Spleen (tissue), 11 donors: ENCODE measurements around the gene CPTP. TPM values are rescaled to one million over a fixed set of nuclear protein-coding genes. Genes with fewer than 3 reads are reported as not detected.
"Not testable (repeated sequence)": the region's sequence is repeated elsewhere in the genome, so short reads cannot be mapped to it uniquely, and the experiment has no call there.

Source experiments
- DNase-seq: peaks from one replicate; pipeline ENCODE4 v3.0.0-alpha.2; 2020
- H3K27ac ChIP-seq, 8 donors: fragments of 200-600 bp; sonication (generic) in 7 of 8; 1 replicate in 4 of 8; 2 replicates in 4 of 8; pipeline versions ENCODE4 v1.5.0 to v1.8.0; 2016 to 2021; ENCODE audit warnings: inconsistent platforms in 4 of 8, mild to moderate bottlenecking in 4 of 8, moderate library complexity in 1 of 8
- H3K27me3 ChIP-seq, 7 donors: fragments of 200-600 bp; sonication (generic) in 6 of 7; replicated peaks in 1 of 7; 1 replicate in 4 of 7; 2 replicates in 3 of 7; pipeline versions ENCODE4 v1.5.0 to v1.8.0; 2016 to 2021; ENCODE audit warnings: inconsistent platforms in 3 of 7, mild to moderate bottlenecking in 1 of 7
- H3K36me3 ChIP-seq, 6 donors: fragments of 200-600 bp; sonication (generic) in 5 of 6; 1 replicate in 4 of 6; 2 replicates in 2 of 6; pipeline versions ENCODE4 v1.5.0 to v1.8.0; 2016 to 2021; ENCODE audit warnings: inconsistent platforms in 2 of 6
- H3K4me1 ChIP-seq, 6 donors: fragments of 200-600 bp; sonication (generic) in 5 of 6; 1 replicate in 3 of 6; 2 replicates in 3 of 6; pipeline versions ENCODE4 v1.5.0 to v1.8.0; 2016 to 2021; ENCODE audit warnings: inconsistent platforms in 3 of 6
- H3K4me3 ChIP-seq, 8 donors: fragments of 200-600 bp; sonication (generic) in 7 of 8; 1 replicate in 4 of 8; 2 replicates in 4 of 8; pipeline versions ENCODE4 v1.5.0 to v1.8.0; 2016 to 2021; ENCODE audit warnings: inconsistent platforms in 4 of 8, mild to moderate bottlenecking in 4 of 8, moderate library complexity in 2 of 8
- H3K9me3 ChIP-seq, 8 donors: fragments of 200-600 bp; sonication (generic) in 7 of 8; 1 replicate in 4 of 8; 2 replicates in 4 of 8; pipeline versions ENCODE4 v1.5.0 to v1.8.0; 2016 to 2021; ENCODE audit warnings: inconsistent platforms in 4 of 8
- CTCF ChIP-seq, 11 experiments: fragments of 200-600 bp in 7 of 11; fragments of 450-650 bp in 4 of 11; sonication (generic) in 4 of 11; IDR thresholded peaks in 8 of 11; conservative IDR thresholded peaks in 3 of 11; 1 replicate in 7 of 11; 2 replicates in 4 of 11; pipeline versions ENCODE4 v1.4.0 to v1.8.0; 2016 to 2021; ENCODE audit warnings: antibody characterized with exemption in 11 of 11, inconsistent platforms in 4 of 11, mild to moderate bottlenecking in 1 of 11
- POLR2A ChIP-seq, 3 donors: fragments of 450-650 bp; IDR thresholded peaks; one replicate each; pipeline ENCODE4 v1.5.1; 2017; ENCODE audit warnings: antibody characterized with exemption in 3 of 3, mild to moderate bottlenecking in 1 of 3
- POLR2AphosphoS5 ChIP-seq, 3 donors: sonication (generic); formaldehyde crosslinking; IDR thresholded peaks; one replicate each; pipeline ENCODE4 v1.5.1; 2017; ENCODE audit warnings: antibody characterized with exemption in 3 of 3
- WGBS, 5 donors: extraction: QIAGEN DNeasy Blood & Tissue Kit in 3 of 5; methylation state at CpG; one replicate each; pipeline versions ENCODE4 v1.1.5 to v1.1.7; 2013 to 2018; 5-methylcytosine and 5-hydroxymethylcytosine counted together
- intact Hi-C: fragments of 100-400 bp; cut with DNase I; formaldehyde crosslinking; loops from one replicate; pipeline ENCODE4 v1.15.0; 2023; ENCODE audit warnings: low total_unique reads
- polyA plus RNA-seq, 3 donors: library from polyadenylated mRNA; stranded (reverse); fragments of 200-250 nt; gene quantifications; one replicate each; pipeline ENCODE4 v1.2.1, GENCODE V29; 2013
- total RNA-seq, 7 donors: library from RNA; depleted of rRNA in 3 of 7; stranded (reverse); fragments of >200 nt in 3 of 7; fragmentation: NEBNext Ultra II Directional in 4 of 7; extraction: Animal tissue kit (Norgen Biotek cat#: 25700) in 4 of 7; gene quantifications; one replicate each; pipeline versions ENCODE4 v1.1.0 to v1.2.1, GENCODE V29; 2016 to 2021
- donor health status: healthy with polysubstance abuse.
- donor health status: DM: no; HTN: no; CAD: no; lungs with moderate emphysema.
- donor health status: DM: no; HTN: no; CAD: no.
- donor health status: Bipolar disorder and iron deficiency.
- donor health status: healthy.
- donor health status: DM: no; HTN: no; CAD: no.
- donor health status: DM: yes; HTN: yes; CAD: no.

Gene CPTP
- total and polyA plus RNA-seq, 10 donors, result 7.5 to 42.1 (median 25.9) TPM

- H3K9me3 ChIP-seq, result no peaks in the 10 kb centered on the region
- intact Hi-C loops, result no loop called here
- no peaks in the 10 kb centered on the region for H3K27me3 ChIP-seq
- H3K4me3 ChIP-seq, result no peak overlapping the region
- H3K36me3 ChIP-seq, result peaks cover 0 to 97% (median 74%) of the 10 kb centered on the region in 6 donors
- H3K4me1 ChIP-seq, result peaks cover 2 to 29% (median 6%) of the 10 kb centered on the region in 6 donors
- DNase-seq, result no peak
- H3K27ac ChIP-seq, result no peak overlapping the region
- WGBS, 5 donors, result 92 to 96% (median 93%) methylated on average over 13 to 23 of the region's 23 CpGs
- TF ChIP-seq POLR2AphosphoS5 (IDR thresholded peaks at IDR 0.05) (peak in 1 of 3 donors; percentile 52), CTCF (IDR thresholded peaks at IDR 0.05 in 8 of 11, conservative IDR thresholded peaks at IDR 0.05 in 3 of 11) (no peak)
Observed at GRCh38 chr1:1314678-1315335, 9.8 kb upstream of the CPTP start.

GRCh38 chr1:1315435-1315954, 9.1 kb upstream of the CPTP start:
- intact Hi-C loops, result no loop called here

GRCh38 chr1:1316199-1316598, 8.4 kb upstream of the CPTP start:
- H3K9me3 ChIP-seq, H3K4me3 ChIP-seq, DNase-seq, H3K27me3 ChIP-seq, intact Hi-C loops, H3K27ac ChIP-seq: not testable (repeated sequence)
- 91 to 94% (median 92%) methylated on average over 8 of the region's 8 CpGs for WGBS, 5 donors
- H3K36me3 ChIP-seq, result peaks cover 0 to 97% (median 75%) of the 10 kb centered on the region in 6 donors
- H3K4me1 ChIP-seq, result peaks cover 0 to 30% (median 8%) of the 10 kb centered on the region in 6 donors

More at GRCh38 chr1:1315435-1315954, 9.1 kb upstream of the CPTP start:
- Histone ChIP-seq H3K27me3 (no peaks in the 10 kb centered on the region), H3K27ac (peak overlapping the region in 1 of 8 donors; percentile 21), H3K9me3 (no peaks in the 10 kb centered on the region), H3K4me3 (no peak overlapping the region), H3K4me1 (peaks cover 0 to 29% (median 2%) of the 10 kb centered on the region in 6 donors), H3K36me3 (peaks cover 0 to 97% (median 79%) of the 10 kb centered on the region in 6 donors)
- DNase-seq, result no peak
- WGBS, 5 donors, result 70 to 86% (median 82%) methylated on average over 15 to 26 of the region's 26 CpGs
- TF ChIP-seq POLR2A (IDR thresholded peaks at IDR 0.05), result no peak
- no peak for TF ChIP-seq CTCF (IDR thresholded peaks at IDR 0.05 in 8 of 11, conservative IDR thresholded peaks at IDR 0.05 in 3 of 11)
- TF ChIP-seq POLR2AphosphoS5 (IDR thresholded peaks at IDR 0.05), result no peak

- H3K4me1 ChIP-seq, result peaks cover 0 to 42% (median 19%) of the 10 kb centered on the region in 6 donors
- no peaks in the 10 kb centered on the region for H3K9me3 ChIP-seq
- H3K4me3 ChIP-seq, result no peak overlapping the region
- no peaks in the 10 kb centered on the region for H3K27me3 ChIP-seq
- TF ChIP-seq POLR2A (IDR thresholded peaks at IDR 0.05), result no peak
- no peak for TF ChIP-seq POLR2AphosphoS5 (IDR thresholded peaks at IDR 0.05)
- TF ChIP-seq CTCF (IDR thresholded peaks at IDR 0.05 in 8 of 11, conservative IDR thresholded peaks at IDR 0.05 in 3 of 11), result no peak
- intact Hi-C loops, result no loop called here
- DNase-seq, result no peak
- H3K36me3 ChIP-seq, result peaks cover 0 to 95% (median 63%) of the 10 kb centered on the region in 6 donors
- 87 to 92% (median 90%) methylated on average over 6 of the region's 6 CpGs for WGBS, 5 donors
- H3K27ac ChIP-seq, result no peak overlapping the region
Observed at GRCh38 chr1:1317420-1317819, 7.2 kb upstream of the CPTP start.
